ENCODE data around the gene ZNF296.

The ZNF296 gene

GRCh38 chr19:45079911-45080370, 3.7 kb upstream of the ZNF296 start:
- peak; percentile 22 for DNase-seq

- DNase-seq: peak; percentile 88
These were observed 3.0 kb upstream of the ZNF296 start, which contains the start of gene GEMIN7 for GRCh38 chr19:45079063-45079910. Gene GEMIN7 (plus strand): TSS chr19:45079260. CDS start chr19:45090115, 10,855 bp downstream.

- no peak for DNase-seq
These were observed 2.2 kb upstream of the ZNF296 start for GRCh38 chr19:45078390-45079062.

GRCh38 chr19:45076851-45077730, 813 bp upstream of the ZNF296 start:
- DNase-seq: no peak

GRCh38 chr19:45075301-45076028, 813 bp downstream of the ZNF296 start:
- DNase-seq: peak; percentile 72

GRCh38 chr19:45074744-45075300, 1.5 kb downstream of the ZNF296 start:
- no peak for DNase-seq

GRCh38 chr19:45071969-45072790, 4.1 kb downstream of the ZNF296 start:
- DNase-seq: no peak

GRCh38 chr19:45071545-45071938, 4.7 kb downstream of the ZNF296 start:
- no peak for DNase-seq

- DNase-seq: no peak
These were observed 5.3 kb downstream of the ZNF296 start for GRCh38 chr19:45070861-45071544.

GRCh38 chr19:45070214-45070613, 6.1 kb downstream of the ZNF296 start:
- DNase-seq: no peak

- DNase-seq: no peak
These were observed 7.2 kb downstream of the ZNF296 start for GRCh38 chr19:45069056-45069455.

- no peak for DNase-seq
These were observed 8.2 kb downstream of the ZNF296 start for GRCh38 chr19:45068041-45068440.

GRCh38 chr19:45066921-45067661, 9.2 kb downstream of the ZNF296 start:
- DNase-seq: no peak

GRCh38 chr19:45063851-45064801, 12.2 kb downstream of the ZNF296 start:
- DNase-seq: no peak

- DNase-seq: no peak
These were observed 14.3 kb downstream of the ZNF296 start for GRCh38 chr19:45061965-45062364.

- DNase-seq: peak; percentile 85
These were observed 16.9 kb downstream of the ZNF296 start for GRCh38 chr19:45059258-45059965.

GRCh38 chr19:45058622-45059159, 17.6 kb downstream of the ZNF296 start:
- no peak for DNase-seq
